Cardiac ventricle fibroblast (primary cell): ENCODE results near the gene AGPAT1. TPM values are rescaled to one million over a fixed set of nuclear protein-coding genes. Genes with fewer than 3 reads are reported as not detected.

Experiments
- total RNA-seq: library from RNA; depleted of rRNA; stranded (reverse); fragments of >200 nt; gene quantifications from 2 replicates; pipeline ENCODE4 v1.2.3, GENCODE V29; 2015

AGPAT1 gene, protein sequence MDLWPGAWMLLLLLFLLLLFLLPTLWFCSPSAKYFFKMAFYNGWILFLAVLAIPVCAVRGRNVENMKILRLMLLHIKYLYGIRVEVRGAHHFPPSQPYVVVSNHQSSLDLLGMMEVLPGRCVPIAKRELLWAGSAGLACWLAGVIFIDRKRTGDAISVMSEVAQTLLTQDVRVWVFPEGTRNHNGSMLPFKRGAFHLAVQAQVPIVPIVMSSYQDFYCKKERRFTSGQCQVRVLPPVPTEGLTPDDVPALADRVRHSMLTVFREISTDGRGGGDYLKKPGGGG
- total RNA-seq, result 43.9 and 51.3 TPM in 2 replicates

DNA sequence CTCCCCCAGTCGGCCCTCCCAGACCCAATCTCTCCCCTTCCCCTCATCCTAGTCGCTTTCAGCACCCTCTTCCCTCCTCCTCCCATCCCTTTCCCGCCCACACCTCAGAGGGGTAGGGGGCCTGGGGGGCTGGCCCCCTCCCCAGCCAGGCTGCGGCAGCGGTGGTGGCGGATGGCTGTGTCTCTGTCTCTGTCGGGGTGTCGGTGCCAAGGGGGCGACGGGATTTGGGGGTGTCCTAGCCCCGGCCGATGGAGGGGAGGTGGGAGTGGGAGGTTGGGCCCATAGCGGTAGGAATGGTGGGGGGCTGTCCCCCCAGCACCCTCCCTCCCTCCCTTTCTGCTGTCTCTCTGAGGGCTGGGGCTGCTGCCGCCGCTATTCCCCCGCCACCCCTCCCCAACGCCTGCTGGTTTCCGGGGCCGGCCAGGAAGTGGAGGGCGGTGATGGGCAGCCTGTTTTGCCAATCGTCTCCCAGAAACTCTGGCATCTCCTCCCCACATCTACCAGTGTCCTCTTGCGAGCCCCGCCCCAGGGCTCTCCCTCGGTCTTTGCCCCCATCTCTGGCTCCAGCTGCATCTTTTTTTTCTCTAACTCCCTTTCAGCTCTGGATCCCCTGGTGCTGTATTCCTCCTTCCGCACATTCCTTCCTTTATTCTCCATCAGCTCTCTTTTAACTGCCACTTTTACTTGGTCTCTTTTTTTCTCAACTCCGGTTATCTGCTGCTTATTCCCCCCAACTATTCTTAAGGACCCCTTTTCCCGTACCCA, at the start of gene AGPAT1:
Gene AGPAT1, minus strand, starts transcription at position 374 of the 765 bp plus-strand sequence. CDS start 4,588 bp downstream, outside the sequence.

DNA sequence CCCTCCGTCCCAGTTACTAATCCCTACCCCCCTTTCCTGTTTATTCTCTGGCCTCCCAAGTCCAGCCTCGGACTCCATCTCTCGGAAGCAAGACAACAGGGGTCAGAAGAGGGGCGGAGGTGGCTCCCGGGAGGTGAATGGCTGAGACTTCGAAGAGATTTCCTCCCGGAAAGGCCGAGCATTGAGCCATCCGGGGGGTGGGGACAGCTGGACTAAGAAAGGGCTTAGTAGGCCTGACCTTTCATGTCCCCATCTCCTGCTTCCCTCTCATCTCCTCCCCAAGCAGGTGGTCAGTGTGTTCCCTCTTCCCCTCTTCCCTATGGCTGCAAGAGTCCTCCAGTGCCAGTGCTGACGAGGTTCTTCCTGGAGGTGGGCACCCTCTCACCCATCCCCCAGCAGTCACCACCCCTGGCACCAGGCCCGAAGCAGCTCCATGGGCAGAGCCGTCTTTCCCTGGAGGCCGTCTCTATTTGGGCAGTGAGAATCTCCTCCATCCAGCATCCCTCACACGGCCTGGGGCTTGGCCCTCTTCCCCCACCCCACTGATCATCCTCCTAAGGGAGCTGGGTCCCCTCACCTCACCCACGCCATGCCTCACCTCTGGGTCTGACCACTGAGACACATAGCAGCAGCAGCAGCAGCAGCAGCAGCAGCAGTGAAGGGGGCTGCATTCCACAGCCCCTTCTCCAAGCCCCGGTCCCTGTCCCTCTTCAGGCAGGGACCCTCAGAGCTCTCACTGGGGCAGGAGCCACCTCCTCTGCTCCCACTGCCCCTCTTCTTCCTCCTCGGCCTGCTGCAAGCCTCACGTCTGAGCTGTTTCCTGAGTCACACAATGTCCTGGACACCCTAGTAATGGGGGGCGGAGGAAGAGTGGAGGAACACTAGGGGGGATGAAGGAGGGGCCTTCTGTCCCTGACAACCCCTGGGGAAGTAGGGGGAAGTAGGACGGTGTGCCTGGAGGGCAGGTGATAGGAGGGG, 47.7 kb upstream of the AGPAT1 start, which contains the start of gene NOTCH4:
Gene NOTCH4, minus strand, starts transcription at position 810 of the 978 bp plus-strand sequence. Its CDS starts 139 bp downstream, at position 671.

DNA sequence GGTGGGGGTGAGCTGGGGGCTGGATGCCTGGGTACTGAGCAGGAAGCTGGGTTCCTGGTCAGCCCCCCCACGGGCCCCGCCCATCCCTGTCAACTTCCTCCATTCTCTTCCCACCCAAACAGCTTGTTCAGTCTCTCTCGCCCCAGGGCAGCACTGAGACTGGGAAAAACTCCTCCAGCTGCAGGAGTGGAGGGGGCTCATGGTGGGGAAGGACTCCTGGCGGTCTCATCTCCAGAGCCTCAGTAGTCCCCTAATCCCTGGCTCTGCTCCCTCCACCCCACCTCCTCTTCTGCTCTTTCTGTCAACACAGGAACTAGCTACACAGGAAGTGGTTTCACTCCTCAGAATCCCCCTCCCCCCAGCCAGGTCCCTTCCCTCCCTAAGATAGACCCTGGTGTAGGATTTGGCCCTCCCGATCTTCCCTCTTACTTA, 16.7 kb upstream of the AGPAT1 start, which contains the start of gene GPSM3:
Gene GPSM3, minus strand, starts transcription at position 36 of the 432 bp plus-strand sequence. CDS start 130 bp downstream, outside the sequence.

DNA sequence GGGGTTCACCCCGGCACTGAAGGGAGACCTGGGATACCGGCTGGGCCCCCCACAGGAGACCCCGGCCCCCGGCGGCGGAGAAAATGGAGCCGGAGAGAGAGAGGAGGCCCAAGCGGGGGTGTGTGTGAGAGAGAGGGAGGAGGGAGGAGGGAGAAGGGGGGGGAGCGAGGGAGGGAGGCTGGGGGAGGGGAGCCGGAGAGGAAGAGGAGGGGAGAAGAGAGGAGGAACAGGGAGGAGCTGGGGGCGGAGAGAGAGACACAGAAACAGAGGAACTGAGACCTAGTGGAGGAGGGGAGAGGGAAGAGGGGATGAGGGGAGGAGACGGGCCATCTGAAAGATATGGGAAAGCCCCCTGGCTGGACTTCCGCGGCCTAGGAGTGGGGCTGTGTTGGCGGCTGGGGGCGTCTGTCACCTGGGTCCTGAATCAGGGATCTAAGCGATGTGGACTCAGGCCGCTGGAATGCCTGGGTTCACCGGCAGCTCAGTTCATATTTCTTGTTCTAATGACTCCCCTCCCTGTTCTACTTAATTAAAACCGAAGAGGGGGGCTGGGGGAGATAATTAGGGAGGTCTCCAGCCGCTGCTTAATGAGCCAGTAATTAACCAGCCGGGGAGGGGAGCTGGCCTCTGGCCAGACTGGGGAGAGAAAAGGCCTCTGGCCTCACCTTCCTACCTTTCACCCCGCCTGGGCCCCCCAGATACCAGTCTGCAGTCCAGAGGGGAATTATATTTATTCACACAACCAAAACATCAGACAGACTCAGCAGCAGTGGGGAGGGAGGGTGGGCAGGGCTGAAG, 14.4 kb upstream of the AGPAT1 start, which contains the start of gene PBX2:
Gene PBX2, minus strand, starts transcription at position 149 of the 798 bp plus-strand sequence. CDS start 287 bp downstream, outside the sequence.

DNA sequence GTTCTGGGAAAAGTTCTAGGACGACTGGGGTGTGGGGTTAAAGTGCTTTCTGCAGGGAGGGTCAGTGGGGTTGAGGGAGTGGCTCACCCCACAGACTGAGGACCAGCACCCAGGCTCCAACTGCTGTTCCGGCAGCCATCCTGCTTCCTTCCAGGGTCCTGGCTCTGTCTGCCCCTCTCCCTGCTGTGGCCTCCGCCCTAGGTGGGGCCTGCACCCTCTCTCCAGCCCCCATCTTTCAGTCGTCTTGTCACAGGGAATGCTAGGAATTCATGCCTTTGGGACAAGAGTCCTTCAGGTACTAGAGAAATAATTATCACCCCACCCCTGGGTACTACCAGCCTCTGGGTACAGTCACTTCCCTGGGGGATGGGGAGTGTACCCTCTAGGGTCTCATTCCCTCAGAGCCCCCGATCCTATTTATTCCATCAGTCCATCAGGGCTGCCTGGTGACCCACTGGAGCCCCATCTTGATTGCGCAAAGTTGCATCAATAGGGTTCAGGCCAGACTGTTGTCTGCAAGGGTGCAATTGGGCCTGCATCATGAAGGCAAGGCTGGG, 8.3 kb upstream of the AGPAT1 start, which contains the start of gene AGER:
Gene AGER, minus strand, starts transcription at position 170 of the 557 bp plus-strand sequence. Its CDS starts 31 bp downstream, at position 139.

DNA sequence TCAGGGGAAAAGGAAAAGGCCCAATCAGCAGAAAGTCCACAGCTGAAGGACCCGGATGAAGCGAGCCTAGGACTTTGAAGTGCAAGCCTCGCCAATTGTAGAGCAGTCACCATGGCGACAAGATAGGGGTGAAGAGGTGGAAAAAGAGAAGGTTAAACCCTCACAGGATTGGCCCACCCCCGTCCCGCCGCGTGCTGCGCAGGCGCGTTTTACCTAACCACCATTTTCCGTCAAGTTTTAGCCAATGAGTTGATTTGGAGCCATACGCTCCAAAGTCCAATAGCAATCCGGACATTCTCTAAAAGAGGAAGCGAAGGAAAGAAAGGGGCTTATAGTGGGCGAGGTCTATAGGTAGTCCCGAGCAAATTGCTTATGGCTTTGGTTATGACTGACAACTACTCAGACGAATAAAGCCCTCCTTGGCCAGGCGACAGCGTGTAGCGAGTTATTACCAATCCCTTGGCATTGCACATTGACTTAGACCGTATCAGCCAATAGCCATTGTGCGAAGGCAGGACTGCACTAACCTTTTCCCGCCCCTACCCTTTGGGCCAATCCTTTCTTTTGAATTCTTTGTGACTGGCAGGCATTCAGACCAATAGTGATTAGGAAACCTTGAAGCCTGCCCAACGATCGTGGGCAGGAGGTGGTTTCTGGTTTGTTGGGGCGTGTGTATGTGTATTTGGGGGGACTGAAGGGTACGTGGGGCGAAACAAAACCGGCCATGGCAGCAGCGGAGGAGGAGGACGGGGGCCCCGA, 2.1 kb upstream of the AGPAT1 start, which contains the start of gene RNF5:
Gene RNF5, plus strand, starts transcription at position 618 of the 759 bp plus-strand sequence. Its CDS starts 107 bp downstream, at position 725.

DNA sequence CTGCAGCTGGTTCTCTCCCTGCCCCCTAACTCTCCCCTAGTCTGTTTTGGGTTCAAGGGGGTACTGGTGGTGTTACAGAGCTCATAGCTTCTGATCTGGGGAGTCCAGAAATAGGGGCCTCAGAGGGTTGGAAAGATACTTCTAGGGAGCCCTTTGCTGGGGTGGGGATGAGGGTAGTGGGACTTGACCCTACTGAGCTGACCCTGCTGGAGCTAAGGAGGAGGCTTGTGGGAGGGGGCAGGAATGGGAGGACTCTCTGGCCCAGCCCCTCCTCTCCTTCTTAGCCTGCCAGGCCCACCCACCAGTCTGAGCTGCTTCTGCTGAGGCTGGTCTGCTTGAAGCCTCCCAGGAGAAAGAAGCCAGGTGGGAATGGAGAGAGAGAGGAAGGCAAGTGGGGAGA, 11.6 kb downstream of the AGPAT1 start, which contains the start of gene EGFL8:
Gene EGFL8, plus strand, starts transcription at position 301 of the 400 bp plus-strand sequence. CDS start 1,571 bp downstream, outside the sequence.

DNA sequence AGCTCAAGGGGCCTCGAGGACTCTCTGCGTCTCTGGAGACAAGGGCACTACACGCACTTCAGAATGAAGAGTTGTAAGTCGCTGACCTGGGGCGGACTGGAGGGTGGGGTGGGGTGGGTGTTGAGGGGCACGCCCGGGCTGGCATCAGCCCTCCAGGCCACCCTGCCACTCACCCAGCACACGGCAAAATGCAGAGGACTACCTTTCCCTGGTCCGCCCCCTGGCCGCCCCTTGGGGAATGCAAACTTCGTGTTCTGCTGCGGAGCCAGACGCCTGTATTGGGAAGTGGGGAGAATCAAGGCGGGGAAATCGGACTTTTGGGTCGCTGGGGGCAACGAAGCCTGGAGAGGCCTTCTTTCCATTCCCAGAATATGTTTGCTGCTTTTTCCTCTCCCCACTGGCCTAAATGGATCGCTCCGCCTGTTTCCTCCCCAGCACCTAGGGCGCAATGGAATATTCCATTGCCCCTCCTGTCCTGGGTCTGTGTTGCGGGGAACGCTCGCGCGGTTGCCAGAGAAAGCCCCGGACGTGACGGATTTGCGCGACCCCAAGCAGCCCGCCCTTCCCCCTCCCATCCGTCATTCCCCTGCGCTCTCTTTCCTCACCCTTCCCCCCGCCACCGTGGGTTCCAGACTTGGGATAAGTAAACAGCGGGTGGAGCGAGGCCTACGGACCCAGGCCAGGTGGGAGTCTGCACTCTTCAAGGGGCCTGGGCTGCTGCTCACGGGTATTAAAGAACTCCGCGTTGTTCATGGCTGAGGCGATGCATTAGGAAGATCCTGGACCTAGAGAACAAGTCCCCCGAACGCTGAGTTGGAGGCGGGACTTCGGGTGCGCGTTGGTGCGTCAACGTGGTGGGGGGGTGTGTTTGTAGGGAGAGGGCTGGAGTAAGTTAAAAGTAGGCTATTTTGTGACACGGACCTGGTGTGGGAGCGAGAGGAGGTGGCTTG, 22.0 kb downstream of the AGPAT1 start, which contains the start of gene PPT2:
Gene PPT2, plus strand, starts transcription at position 578 of the 950 bp plus-strand sequence. CDS start 454 bp downstream, outside the sequence.

DNA sequence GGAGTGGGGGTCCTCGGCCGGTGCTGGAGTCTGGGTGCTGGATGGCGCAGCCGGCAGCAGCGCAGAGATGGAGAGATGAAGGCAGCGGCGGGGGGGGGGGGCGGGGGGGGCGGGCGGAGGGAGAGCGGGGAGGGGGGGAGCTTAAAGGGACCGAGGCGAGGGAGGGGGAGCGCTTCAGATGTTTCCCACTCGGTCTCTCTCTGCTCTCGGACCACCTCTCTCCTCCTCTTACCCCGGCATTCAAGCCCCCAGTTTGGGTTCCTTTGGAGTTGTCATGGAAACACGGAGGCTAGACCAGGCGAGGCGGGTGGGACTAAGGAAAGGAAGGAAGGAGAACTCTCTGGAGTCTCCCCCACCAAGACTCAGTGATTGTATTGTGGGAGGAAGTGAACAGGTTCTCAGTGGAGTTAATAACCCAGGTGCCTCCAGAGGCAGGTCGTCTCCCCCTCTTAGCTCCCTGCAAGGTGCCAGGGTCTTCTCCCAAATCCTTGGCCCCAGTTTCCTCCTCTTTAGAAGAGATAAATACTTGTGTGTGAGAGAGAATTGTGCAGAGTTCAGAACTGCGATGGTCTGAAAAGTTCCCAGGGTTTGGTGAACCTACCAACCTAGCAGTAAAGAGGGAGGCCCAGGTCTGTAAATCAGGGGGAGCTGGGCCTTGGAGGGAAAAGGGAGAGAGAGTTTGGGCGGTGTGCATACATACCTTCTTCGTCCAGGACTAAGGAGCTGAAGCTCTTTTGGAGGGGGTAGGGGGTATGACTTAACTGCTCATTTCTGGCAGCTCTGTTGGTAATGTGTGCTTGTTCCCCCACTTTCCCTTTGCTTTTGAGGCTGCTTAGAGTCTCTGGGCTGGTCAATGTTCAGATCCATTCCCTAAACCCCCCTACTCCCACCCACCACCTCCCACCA, 23.8 kb downstream of the AGPAT1 start, which contains the start of gene PRRT1:
Gene PRRT1, minus strand, starts transcription at position 77 of the 906 bp plus-strand sequence. CDS start 112 bp downstream, outside the sequence.

DNA sequence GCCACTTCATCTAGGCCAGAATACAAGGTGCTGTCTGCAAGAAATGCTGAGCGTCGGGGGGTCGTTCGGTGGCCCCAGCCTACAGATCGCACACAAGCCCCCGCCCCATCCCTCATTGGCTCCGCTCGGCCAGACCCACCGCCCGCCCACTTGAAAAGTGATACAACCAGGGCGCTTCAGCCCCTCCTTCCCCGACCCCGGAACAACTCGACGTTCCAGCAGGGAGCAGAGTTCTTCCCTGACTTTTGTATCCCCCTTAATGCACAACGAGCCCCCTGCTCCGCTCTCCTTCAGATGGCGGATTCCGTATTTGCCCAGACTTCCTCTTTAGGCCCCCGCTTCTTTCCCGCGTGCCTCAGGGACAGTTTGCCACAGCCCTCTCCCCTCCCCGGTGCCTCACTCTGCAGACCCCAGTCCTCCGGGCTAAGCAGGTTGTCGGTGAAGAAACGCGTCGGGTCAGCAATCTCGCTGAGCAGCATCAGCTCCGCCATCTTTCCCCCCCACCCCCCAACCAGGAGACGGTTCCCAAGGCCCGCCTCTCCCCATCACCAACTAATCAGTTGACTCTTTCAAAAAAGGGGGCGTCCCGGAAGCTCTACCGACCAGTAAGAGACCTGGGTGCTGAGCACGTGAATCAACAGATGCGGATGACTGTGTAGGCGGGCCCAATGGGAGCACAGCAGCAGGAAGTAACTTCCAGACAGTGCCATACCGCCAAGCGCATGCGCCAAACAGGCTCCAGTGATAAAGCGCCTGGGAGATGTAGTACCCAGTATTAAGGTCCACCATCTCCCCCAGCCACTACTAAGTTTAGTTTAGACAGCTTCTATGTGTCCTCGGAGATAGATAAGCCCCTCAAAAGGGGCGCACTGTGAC, 47.9 kb downstream of the AGPAT1 start, which contains the start of gene ATF6B:
Gene ATF6B, minus strand, starts transcription at position 530 of the 876 bp plus-strand sequence. Its CDS starts 39 bp downstream, at position 491.

Other genes with a start within 250 kb of the AGPAT1 start
- gene C2, start 248.4 kb downstream of the AGPAT1 start, total RNA-seq, result 10.4 and 16.9 TPM in 2 replicates
- gene CFB, start 230.0 kb downstream of the AGPAT1 start, total RNA-seq, result 47.7 and 56.5 TPM in 2 replicates
- gene NELFE, start 217.1 kb downstream of the AGPAT1 start, total RNA-seq, result 55.8 and 57.5 TPM in 2 replicates
- gene SKIC2, start 216.9 kb downstream of the AGPAT1 start, total RNA-seq, result 24.6 and 28.9 TPM in 2 replicates
- gene DXO, start 203.9 kb downstream of the AGPAT1 start, total RNA-seq, result 11.5 and 15.8 TPM in 2 replicates
- gene C4A, start 194.0 kb downstream of the AGPAT1 start, total RNA-seq, result 39.7 and 65.0 TPM in 2 replicates
- gene C4B, start 161.3 kb downstream of the AGPAT1 start, total RNA-seq, result 25.2 and 46.6 TPM in 2 replicates
- 0.15 TPM in 1 of 2 replicates, not detected in the other for gene CYP21A2, start 137.7 kb downstream of the AGPAT1 start, total RNA-seq
- 35.8 and 38.3 TPM in 2 replicates for gene TNXB, start 66.7 kb downstream of the AGPAT1 start, total RNA-seq
- 31.5 and 31.7 TPM in 2 replicates for gene ATF6B, start 47.8 kb downstream of the AGPAT1 start, total RNA-seq
- gene FKBPL, start 45.8 kb downstream of the AGPAT1 start, total RNA-seq, result 4.3 and 4.7 TPM in 2 replicates
- 1.1 and 1.8 TPM in 2 replicates for gene PRRT1, start 24.1 kb downstream of the AGPAT1 start, total RNA-seq
- gene PPT2, start 21.9 kb downstream of the AGPAT1 start, total RNA-seq, result 9.5 and 18.3 TPM in 2 replicates
- 0.12 and 0.29 TPM in 2 replicates for gene EGFL8, start 11.5 kb downstream of the AGPAT1 start, total RNA-seq
- 27.9 and 29.6 TPM in 2 replicates for gene RNF5, start 2.3 kb upstream of the AGPAT1 start, total RNA-seq
- gene AGER, start 8.2 kb upstream of the AGPAT1 start, total RNA-seq, result 0.50 and 1.4 TPM in 2 replicates
- gene PBX2, start 14.1 kb upstream of the AGPAT1 start, total RNA-seq, result 32.2 and 34.1 TPM in 2 replicates
- 1.6 and 1.9 TPM in 2 replicates for gene GPSM3, start 16.6 kb upstream of the AGPAT1 start, total RNA-seq
- gene NOTCH4, start 48.0 kb upstream of the AGPAT1 start, total RNA-seq, result 3.9 and 5.3 TPM in 2 replicates
- not detected in 2 replicates for gene TSBP1, start 195.8 kb upstream of the AGPAT1 start, total RNA-seq
- gene BTNL2, start 231.1 kb upstream of the AGPAT1 start, total RNA-seq, result not detected in 2 replicates